ENCODE measurements around the gene ZMIZ1.

Gene ZMIZ1

GRCh38 chr10:79219322-79219957 lies 150.7 kb downstream of the ZMIZ1 start:
- DNase-seq: no peak

- DNase-seq: no peak
Observed at GRCh38 chr10:79220307-79220706, 151.5 kb downstream of the ZMIZ1 start.

- DNase-seq: no peak
Observed at GRCh38 chr10:79221110-79222051, 152.6 kb downstream of the ZMIZ1 start.

GRCh38 chr10:79222186-79222585 lies 153.4 kb downstream of the ZMIZ1 start:
- DNase-seq: no peak

GRCh38 chr10:79223091-79224048 lies 154.6 kb downstream of the ZMIZ1 start:
- DNase-seq: no peak

- DNase-seq: no peak
Observed at GRCh38 chr10:79224263-79224949, 155.6 kb downstream of the ZMIZ1 start.

- DNase-seq: no peak
Observed at GRCh38 chr10:79224992-79225391, 156.2 kb downstream of the ZMIZ1 start.

GRCh38 chr10:79226391-79227245 lies 157.9 kb downstream of the ZMIZ1 start:
- DNase-seq: no peak

GRCh38 chr10:79229071-79229541 lies 160.3 kb downstream of the ZMIZ1 start:
- no peak for DNase-seq

- DNase-seq: no peak
Observed at GRCh38 chr10:79229830-79230327, 161.1 kb downstream of the ZMIZ1 start.

GRCh38 chr10:79230328-79230830 lies 161.6 kb downstream of the ZMIZ1 start:
- DNase-seq: no peak

GRCh38 chr10:79230850-79231249 lies 162.1 kb downstream of the ZMIZ1 start:
- no peak for DNase-seq

- no peak for DNase-seq
Observed at GRCh38 chr10:79231908-79232307, 163.1 kb downstream of the ZMIZ1 start.

- no peak for DNase-seq
Observed at GRCh38 chr10:79232864-79233263, 164.1 kb downstream of the ZMIZ1 start.

- DNase-seq: no peak
Observed at GRCh38 chr10:79234391-79235315, 165.9 kb downstream of the ZMIZ1 start.

- DNase-seq: no peak
Observed at GRCh38 chr10:79235765-79236432, 167.1 kb downstream of the ZMIZ1 start.

- DNase-seq: no peak
Observed at GRCh38 chr10:79236433-79236765, 167.6 kb downstream of the ZMIZ1 start.

GRCh38 chr10:79237454-79238157 lies 168.8 kb downstream of the ZMIZ1 start:
- no peak for DNase-seq

GRCh38 chr10:79238158-79238520 lies 169.4 kb downstream of the ZMIZ1 start:
- DNase-seq: no peak

Measured in bone marrow (tissue), 2 donors.